ENCODE results near the gene RPRD1B. TPM values are rescaled to one million over a fixed set of nuclear protein-coding genes. Genes with fewer than 3 reads are reported as not detected.

The RPRD1B gene
- total and polyA plus RNA-seq, 2 experiments from 2014 or later = 16.5 to 28.0 TPM

GRCh38 chr20:38091441-38092216 is 58.1 kb downstream of the RPRD1B start:
- Histone ChIP-seq H3K27ac (no peak overlapping the region), H3K36me3 (replicated peaks; ENCODE audit: insufficient read depth, low read depth) (no peaks in the 10 kb centered on the region), H2AFZ (no peak overlapping the region), H3K4me3 (no peak overlapping the region), H3K79me2 (peaks cover 4% of the 10 kb centered on the region), H3K4me2 (no peak overlapping the region), H3K9me2 (replicated peaks; ENCODE audit: insufficient read depth) (no peaks in the 10 kb centered on the region), H3K27me3 (no peaks in the 10 kb centered on the region), H4K20me1 (ENCODE audit: insufficient read depth, poor library complexity, severe bottlenecking) (no peaks in the 10 kb centered on the region), H3K4me1 (ENCODE audit: insufficient read depth) (peaks cover 16% of the 10 kb centered on the region), H3K9me3 (ENCODE audit: low read depth) (no peaks in the 10 kb centered on the region)
- WGBS (ENCODE audit: low lambda C conversion rate, missing lambda C conversion rate) = 84% methylated on average over 6 of the region's 6 CpGs
- no peak for DNase-seq (ENCODE audit: low spot score)
- TF ChIP-seq EZH2 (IDR thresholded peaks at IDR 0.05; ENCODE audit: borderline replicate concordance) (no peak), EZH2phosphoT487 (IDR thresholded peaks at IDR 0.05; ENCODE audit: low read depth, severe bottlenecking, unreplicated experiment) (no peak), CTCF (IDR thresholded peaks at IDR 0.05; ENCODE audit: poor library complexity) (no peak)

- DNase-seq (ENCODE audit: low spot score) = no peak
- H3K4me1 ChIP-seq (ENCODE audit: insufficient read depth) = peaks cover 16% of the 10 kb centered on the region
- H3K36me3 ChIP-seq (replicated peaks; ENCODE audit: insufficient read depth, low read depth) = no peaks in the 10 kb centered on the region
- no peaks in the 10 kb centered on the region for H3K9me2 ChIP-seq (replicated peaks; ENCODE audit: insufficient read depth)
- H2AFZ ChIP-seq = no peak overlapping the region
- no peak overlapping the region for H3K4me3 ChIP-seq
- no peak overlapping the region for H3K27ac ChIP-seq
- H3K9me3 ChIP-seq (ENCODE audit: low read depth) = no peaks in the 10 kb centered on the region
- TF ChIP-seq CTCF (IDR thresholded peaks at IDR 0.05; ENCODE audit: poor library complexity) (no peak), EZH2 (IDR thresholded peaks at IDR 0.05; ENCODE audit: borderline replicate concordance) (no peak), EZH2phosphoT487 (IDR thresholded peaks at IDR 0.05; ENCODE audit: low read depth, severe bottlenecking, unreplicated experiment) (no peak)
- H3K4me2 ChIP-seq = no peak overlapping the region
- WGBS (ENCODE audit: low lambda C conversion rate, missing lambda C conversion rate) = 93% methylated on average over 12 of the region's 12 CpGs
- peaks cover 3% of the 10 kb centered on the region for H3K79me2 ChIP-seq
- no peaks in the 10 kb centered on the region for H3K27me3 ChIP-seq
- no peaks in the 10 kb centered on the region for H4K20me1 ChIP-seq (ENCODE audit: insufficient read depth, poor library complexity, severe bottlenecking)
Measured at GRCh38 chr20:38092260-38092857, 58.8 kb downstream of the RPRD1B start.

GRCh38 chr20:38092915-38093314 is 59.4 kb downstream of the RPRD1B start:
- no peaks in the 10 kb centered on the region for H3K27me3 ChIP-seq
- H3K79me2 ChIP-seq = peaks cover 3% of the 10 kb centered on the region
- no peak for DNase-seq (ENCODE audit: low spot score)
- H3K4me3 ChIP-seq = no peak overlapping the region
- H4K20me1 ChIP-seq (ENCODE audit: insufficient read depth, poor library complexity, severe bottlenecking) = no peaks in the 10 kb centered on the region
- H3K9me2 ChIP-seq (replicated peaks; ENCODE audit: insufficient read depth) = no peaks in the 10 kb centered on the region
- TF ChIP-seq EZH2 (IDR thresholded peaks at IDR 0.05; ENCODE audit: borderline replicate concordance) = no peak
- no peak for TF ChIP-seq CTCF (IDR thresholded peaks at IDR 0.05; ENCODE audit: poor library complexity)
- no peak for TF ChIP-seq EZH2phosphoT487 (IDR thresholded peaks at IDR 0.05; ENCODE audit: low read depth, severe bottlenecking, unreplicated experiment)
- no peak overlapping the region for H3K27ac ChIP-seq
- no peaks in the 10 kb centered on the region for H3K36me3 ChIP-seq (replicated peaks; ENCODE audit: insufficient read depth, low read depth)
- H2AFZ ChIP-seq = no peak overlapping the region
- no peak overlapping the region for H3K4me2 ChIP-seq
- peaks cover 16% of the 10 kb centered on the region for H3K4me1 ChIP-seq (ENCODE audit: insufficient read depth)
- no peaks in the 10 kb centered on the region for H3K9me3 ChIP-seq (ENCODE audit: low read depth)
